H9 (cell line): ENCODE data around the gene RPS27L. TPM values are rescaled to one million over a fixed set of nuclear protein-coding genes. Genes with fewer than 3 reads are reported as not detected.

Experiments
- DNase-seq: peaks from one replicate; pipeline ENCODE4 v3.0.0-alpha.2; 2017
- H2AFZ ChIP-seq: one replicate; pipeline ENCODE4 v1.6.1; 2013; ENCODE audit warnings: mild to moderate bottlenecking, low read length, control low read depth, moderate library complexity
- H2AK5ac ChIP-seq: 2 replicates; pipeline ENCODE4 v1.6.1; 2013; ENCODE audit warnings: low read length, control low read depth, mixed read lengths; ENCODE audit not compliant: insufficient read length
- H2BK120ac ChIP-seq: one replicate; pipeline ENCODE4 v1.6.1; 2013; ENCODE audit warnings: low read depth, mild to moderate bottlenecking, low read length, control low read depth, inconsistent platforms; ENCODE audit not compliant: poor library complexity, severe bottlenecking
- H2BK12ac ChIP-seq: 2 replicates; pipeline ENCODE4 v1.6.1; 2013; ENCODE audit warnings: low read length, control low read depth, mixed read lengths, low read depth; ENCODE audit not compliant: insufficient read length
- H2BK15ac ChIP-seq: 2 replicates; pipeline ENCODE4 v1.6.1; 2013; ENCODE audit warnings: low read depth, low read length, control low read depth
- H2BK20ac ChIP-seq: one replicate; pipeline ENCODE4 v1.6.1; 2013; ENCODE audit warnings: low read depth, mild to moderate bottlenecking, low read length, control low read depth, inconsistent platforms; ENCODE audit not compliant: poor library complexity, severe bottlenecking
- H2BK5ac ChIP-seq: 2 replicates; pipeline ENCODE4 v1.6.1; 2013; ENCODE audit warnings: low read length, control low read depth, mixed read lengths; ENCODE audit not compliant: insufficient read length
- H3K14ac ChIP-seq: 2 replicates; pipeline ENCODE4 v1.6.1; 2013; ENCODE audit warnings: low read length, control low read depth; ENCODE audit not compliant: insufficient read depth
- H3K18ac ChIP-seq: 2 replicates; pipeline ENCODE4 v1.6.1; 2013; ENCODE audit warnings: low read depth, mild to moderate bottlenecking, mixed read lengths, low read length, control low read depth; ENCODE audit not compliant: insufficient read length
- H3K23ac ChIP-seq: 2 replicates; pipeline ENCODE4 v1.6.1; 2013; ENCODE audit warnings: low read length, control low read depth, mixed read lengths, low read depth; ENCODE audit not compliant: insufficient read length
- H3K23me2 ChIP-seq: 2 replicates; pipeline ENCODE4 v1.6.1; 2013; ENCODE audit warnings: low read depth, mild to moderate bottlenecking, mixed read lengths, low read length, control low read depth; ENCODE audit not compliant: insufficient read length, poor library complexity, severe bottlenecking
- H3K27ac ChIP-seq: 2 replicates; pipeline ENCODE4 v1.5.1; 2013; ENCODE audit warnings: low read length, control low read depth, mixed read lengths, low read depth; ENCODE audit not compliant: insufficient read length
- H3K27me3 ChIP-seq: 2 replicates; pipeline ENCODE4 v1.6.1; 2013; ENCODE audit warnings: low read length, control low read depth, inconsistent platforms; ENCODE audit not compliant: insufficient read depth
- H3K4ac ChIP-seq: 2 replicates; pipeline ENCODE4 v1.6.1; 2013; ENCODE audit warnings: low read depth, mild to moderate bottlenecking, control low read depth, inconsistent platforms, low read length, moderate library complexity
- H3K4me1 ChIP-seq: 2 replicates; pipeline ENCODE4 v1.6.1; 2013; ENCODE audit warnings: low read length, control low read depth, inconsistent platforms; ENCODE audit not compliant: insufficient read depth
- H3K4me2 ChIP-seq: 2 replicates; pipeline ENCODE4 v1.6.1; 2013; ENCODE audit warnings: low read length, control low read depth, mixed read lengths; ENCODE audit not compliant: insufficient read length, insufficient read depth
- H3K56ac ChIP-seq: 2 replicates; pipeline ENCODE4 v1.6.1; 2013; ENCODE audit warnings: low read depth, mild to moderate bottlenecking, mixed read lengths, low read length, control low read depth; ENCODE audit not compliant: insufficient read length
- H3K79me1 ChIP-seq: 2 replicates; pipeline ENCODE4 v1.6.1; 2013; ENCODE audit warnings: low read depth, mild to moderate bottlenecking, moderate library complexity, low read length, control low read depth, inconsistent platforms; ENCODE audit not compliant: insufficient read depth, poor library complexity, severe bottlenecking
- H3K79me2 ChIP-seq: 2 replicates; pipeline ENCODE4 v1.6.1; 2013; ENCODE audit warnings: low read length, control low read depth, inconsistent platforms; ENCODE audit not compliant: insufficient read depth
- H3K9ac ChIP-seq: 2 replicates; pipeline ENCODE4 v1.6.1; 2013; ENCODE audit warnings: low read length, control low read depth, mixed read lengths; ENCODE audit not compliant: insufficient read length; ENCODE audit errors: extremely low read depth
- H3K9me3 ChIP-seq: one replicate; pipeline ENCODE4 v1.6.1; 2013; ENCODE audit warnings: low read depth, low read length, inconsistent platforms; ENCODE audit not compliant: control insufficient read depth
- H3T11ph ChIP-seq: one replicate; pipeline ENCODE4 v1.6.1; 2013; ENCODE audit warnings: mild to moderate bottlenecking, low read length, control low read depth, inconsistent platforms
- H4K20me1 ChIP-seq: one replicate; pipeline ENCODE4 v1.6.1; 2013; ENCODE audit not compliant: control insufficient read depth, insufficient read length, insufficient read depth
- H4K5ac ChIP-seq: 2 replicates; pipeline ENCODE4 v1.6.1; 2013; ENCODE audit warnings: low read depth, mild to moderate bottlenecking, mixed read lengths, low read length, control low read depth; ENCODE audit not compliant: insufficient read length
- H4K8ac ChIP-seq: replicated peaks from 2 replicates; pipeline ENCODE4 v1.6.1; 2013; ENCODE audit warnings: low read length, control low read depth, mixed read lengths, low read depth; ENCODE audit not compliant: insufficient read length
- H4K91ac ChIP-seq: 2 replicates; pipeline ENCODE4 v1.6.1; 2013; ENCODE audit warnings: low read depth, mild to moderate bottlenecking, moderate library complexity, mixed read lengths, low read length, control low read depth; ENCODE audit not compliant: insufficient read length
- H3K27ac Mint-ChIP-seq, 3 experiments: 2 replicates in 2 of 3; 3 replicates in 1 of 3; pipeline ENCODE4 v1.8.0; 2020 to 2021; ENCODE audit warnings: mixed read lengths in 3 of 3, mild to moderate bottlenecking in 1 of 3, moderate library complexity in 1 of 3
- H3K27me3 Mint-ChIP-seq: 2 replicates; pipeline ENCODE4 v1.8.0; 2021; ENCODE audit warnings: low read depth, mild to moderate bottlenecking, moderate library complexity, mixed read lengths
- H3K36me3 Mint-ChIP-seq, 3 experiments: 2 replicates in 2 of 3; 3 replicates in 1 of 3; pipeline ENCODE4 v1.8.0; 2020 to 2021; ENCODE audit warnings: low read depth in 3 of 3, mixed read lengths in 3 of 3; ENCODE audit not compliant: insufficient read depth in 1 of 3
- H3K4me1 Mint-ChIP-seq, 2 experiments: 2 replicates each; pipeline ENCODE4 v1.8.0; 2020; ENCODE audit warnings: mixed read lengths in 2 of 2
- H3K4me3 Mint-ChIP-seq, 2 experiments: 2 replicates in 1 of 2; 3 replicates in 1 of 2; pipeline ENCODE4 v1.8.0; 2020 to 2021; ENCODE audit warnings: mild to moderate bottlenecking in 2 of 2, mixed read lengths in 2 of 2, moderate library complexity in 1 of 2
- H3K9me3 Mint-ChIP-seq, 2 experiments: 2 replicates in 1 of 2; 3 replicates in 1 of 2; pipeline ENCODE4 v1.8.0; 2020; ENCODE audit warnings: mild to moderate bottlenecking in 2 of 2, mixed read lengths in 2 of 2, moderate library complexity in 1 of 2
- WGBS: extraction: QIAGEN DNeasy Blood & Tissue Kit; methylation state at CpG from one replicate; pipeline ENCODE4 v1.1.7; 2013; ENCODE audit warnings: missing lambda C conversion rate, low lambda C conversion rate, mixed read lengths; ENCODE audit not compliant: insufficient read length; ENCODE audit errors: extremely low coverage; 5-methylcytosine and 5-hydroxymethylcytosine counted together
- total RNA-seq: library from RNA; stranded (reverse); gene quantifications from 2 replicates; pipeline ENCODE4 v1.2.1, GENCODE V29; 2021
- TF ChIP-seq, protein P1 (sequence below): fragments of 200-600 bp; sonication (generic); conservative IDR thresholded peaks from 3 replicates; pipeline ENCODE4 v1.8.0; 2021; ENCODE audit warnings: antibody characterized with exemption, mild to moderate bottlenecking

Gene RPS27L
- total RNA-seq, 1 experiment from 2014 or later = 180 TPM

DNA sequence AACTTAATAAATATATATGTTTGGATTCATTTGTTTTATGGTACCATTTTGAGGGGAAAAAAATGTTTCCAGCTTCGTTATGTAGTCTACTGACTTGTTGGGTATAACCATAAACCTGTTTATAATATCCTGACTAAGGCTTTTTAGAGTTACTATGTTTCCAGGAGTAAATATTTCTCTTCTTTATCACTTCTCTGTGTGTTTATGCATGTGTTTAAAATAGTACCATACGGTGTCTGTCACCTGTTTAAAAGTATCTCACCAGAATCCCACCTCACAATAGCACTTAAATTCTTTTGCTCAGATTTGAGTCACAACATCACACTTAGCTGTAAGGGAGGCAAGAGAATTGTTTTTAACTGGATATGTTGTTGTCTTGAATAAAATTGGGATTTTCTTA is 20.5 kb downstream of the RPS27L start:
- H3K27ac Mint-ChIP-seq = no peak overlapping the region
- H3K9me3 ChIP-seq = no peaks in the 10 kb centered on the region
- no peaks in the 10 kb centered on the region for H3K79me1 ChIP-seq
- no peak overlapping the region for H2AK5ac ChIP-seq
- no peak overlapping the region for H3T11ph ChIP-seq
- H3K4me1 Mint-ChIP-seq = peaks cover 4 to 5% of the 10 kb centered on the region in 2 experiments; a peak in 2 of 4 replicates
- no peaks in the 10 kb centered on the region for H3K23me2 ChIP-seq
- no peak overlapping the region for H3K4me3 Mint-ChIP-seq
- no peak overlapping the region for H3K4ac ChIP-seq
- H3K79me2 ChIP-seq = no peaks in the 10 kb centered on the region
- no peak overlapping the region for H3K56ac ChIP-seq
- H3K14ac ChIP-seq = no peak overlapping the region
- H3K18ac ChIP-seq = no peak overlapping the region
- no peak overlapping the region for H4K8ac ChIP-seq
- H2BK120ac ChIP-seq = no peak overlapping the region
- no peak overlapping the region for H2AFZ ChIP-seq
- H3K27ac ChIP-seq = no peak overlapping the region
- H3K9ac ChIP-seq = no peak overlapping the region
- no peak overlapping the region for H3K4me2 ChIP-seq
- H3K27me3 ChIP-seq = no peaks in the 10 kb centered on the region
- no peak overlapping the region for H4K91ac ChIP-seq
- no peak overlapping the region for H4K5ac ChIP-seq
- no peak overlapping the region for H2BK5ac ChIP-seq
- TF ChIP-seq, protein P1, sequence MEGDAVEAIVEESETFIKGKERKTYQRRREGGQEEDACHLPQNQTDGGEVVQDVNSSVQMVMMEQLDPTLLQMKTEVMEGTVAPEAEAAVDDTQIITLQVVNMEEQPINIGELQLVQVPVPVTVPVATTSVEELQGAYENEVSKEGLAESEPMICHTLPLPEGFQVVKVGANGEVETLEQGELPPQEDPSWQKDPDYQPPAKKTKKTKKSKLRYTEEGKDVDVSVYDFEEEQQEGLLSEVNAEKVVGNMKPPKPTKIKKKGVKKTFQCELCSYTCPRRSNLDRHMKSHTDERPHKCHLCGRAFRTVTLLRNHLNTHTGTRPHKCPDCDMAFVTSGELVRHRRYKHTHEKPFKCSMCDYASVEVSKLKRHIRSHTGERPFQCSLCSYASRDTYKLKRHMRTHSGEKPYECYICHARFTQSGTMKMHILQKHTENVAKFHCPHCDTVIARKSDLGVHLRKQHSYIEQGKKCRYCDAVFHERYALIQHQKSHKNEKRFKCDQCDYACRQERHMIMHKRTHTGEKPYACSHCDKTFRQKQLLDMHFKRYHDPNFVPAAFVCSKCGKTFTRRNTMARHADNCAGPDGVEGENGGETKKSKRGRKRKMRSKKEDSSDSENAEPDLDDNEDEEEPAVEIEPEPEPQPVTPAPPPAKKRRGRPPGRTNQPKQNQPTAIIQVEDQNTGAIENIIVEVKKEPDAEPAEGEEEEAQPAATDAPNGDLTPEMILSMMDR = no peak
- no peak for DNase-seq
- no peaks in the 10 kb centered on the region for H3K4me1 ChIP-seq
- H3K23ac ChIP-seq = no peak overlapping the region
- H3K27me3 Mint-ChIP-seq = no peaks in the 10 kb centered on the region
- no peak overlapping the region for H2BK12ac ChIP-seq
- H2BK20ac ChIP-seq = no peak overlapping the region
- no peaks in the 10 kb centered on the region for H3K9me3 Mint-ChIP-seq
- no peaks in the 10 kb centered on the region for H4K20me1 ChIP-seq
- no peak overlapping the region for H2BK15ac ChIP-seq
- H3K36me3 Mint-ChIP-seq = no peaks in the 10 kb centered on the region; a peak in 1 of 7 replicates
- WGBS = no CpG with 5 or more reads among the region's 2 CpGs
